GM12878 (cell line): ENCODE results near the gene NME7. TPM values are rescaled to one million over a fixed set of nuclear protein-coding genes. Genes with fewer than 3 reads are reported as not detected.
"Not testable (repeated sequence)": the region's sequence is repeated elsewhere in the genome, so short reads cannot be mapped to it uniquely, and the experiment has no call there.

ENCODE experiments used
- ATAC-seq: fragments of 200-7000 bp; cut with Tn5 transposase; 3 replicates; pipeline ENCODE4 v1.9.1; 2020; ENCODE audit warnings: mild to moderate bottlenecking, moderate library complexity
- BruUV-seq: library from RNA; stranded (reverse); fragments of 400-500 nt; replicated peaks from 2 replicates; lab custom pipeline; 2021; lab: Mats Ljungman, UMichigan
- CTCF ChIA-PET: fragments of 300-600 bp; sonication (Branson Sonifier 250); formaldehyde crosslinking; extraction: SDS; loops from one replicate; lab custom pipeline; 2021; ENCODE audit warnings: inconsistent platforms; lab: Yijun Ruan, JAX
- POLR2A ChIA-PET: fragments of 350-600 bp; formaldehyde crosslinking; extraction: SDS; loops from one replicate; lab custom pipeline; 2021; ENCODE audit warnings: inconsistent platforms; lab: Charles Lee
- RAD21 ChIA-PET: fragments of 300-600 bp; sonication (Branson Sonifier 250); formaldehyde crosslinking; loops from one replicate; lab custom pipeline; 2023; ENCODE audit warnings: antibody characterized with exemption; ENCODE audit not compliant: unreplicated experiment; lab: Charles Lee
- SMC1A ChIA-PET: fragments of 300-600 bp; sonication (Branson Sonifier 250); formaldehyde crosslinking; loops from one replicate; lab custom pipeline; 2023; ENCODE audit not compliant: unreplicated experiment, uncharacterized antibody; lab: Charles Lee
- DNase-seq: peaks from one replicate; pipeline ENCODE4 v3.0.0-alpha.2; 2011; ENCODE audit warnings: low read depth, low spot score
- FAIRE-seq: peaks from 3 replicates; lab custom pipeline; 2011; peaks lifted over from hg19 to GRCh38; lab: Jason Lieb, UNC
- H2AFZ ChIP-seq: 2 replicates; pipeline ENCODE4 v1.6.0; 2011; ENCODE audit warnings: low read depth, low read length, control low read depth; ENCODE audit not compliant: control insufficient read depth
- H3K27ac ChIP-seq: 2 replicates; pipeline ENCODE4 v1.5.1; 2011; ENCODE audit warnings: control low read depth; ENCODE audit not compliant: control insufficient read depth, insufficient read depth
- H3K27me3 ChIP-seq, 2 experiments: replicated peaks in 1 of 2; 2 replicates each; pipeline versions ENCODE4 v1.6.0 to v1.6.1; 2011; ENCODE audit warnings: low read length in 1 of 2; ENCODE audit not compliant: control insufficient read depth in 2 of 2, insufficient read depth in 2 of 2
- H3K36me3 ChIP-seq, 2 experiments: 2 replicates each; pipeline ENCODE4 v1.5.1; 2011; ENCODE audit warnings: low read length in 1 of 2; ENCODE audit not compliant: control insufficient read depth in 2 of 2, insufficient read depth in 2 of 2
- H3K4me1 ChIP-seq: 2 replicates; pipeline ENCODE4 v1.6.1; 2011; ENCODE audit warnings: mild to moderate bottlenecking, low read length, moderate library complexity, mixed read lengths; ENCODE audit not compliant: control insufficient read depth, insufficient read depth
- H3K4me2 ChIP-seq: 2 replicates; pipeline ENCODE4 v1.6.0; 2011; ENCODE audit warnings: control low read depth; ENCODE audit not compliant: control insufficient read depth, insufficient read depth
- H3K4me3 ChIP-seq: fragments of 200-600 bp; sonication (generic); 2 replicates; pipeline ENCODE4 v1.5.1; 2016
- H3K79me2 ChIP-seq: 2 replicates; pipeline ENCODE4 v1.6.0; 2011; ENCODE audit warnings: low read length; ENCODE audit not compliant: control insufficient read depth, insufficient read depth
- H3K9ac ChIP-seq: 2 replicates; pipeline ENCODE4 v1.8.0; 2011; ENCODE audit warnings: low read length, control low read depth, mixed read lengths; ENCODE audit not compliant: control insufficient read depth, insufficient read depth
- H3K9me3 ChIP-seq: replicated peaks from 3 replicates; pipeline ENCODE4 v1.5.1; 2011; ENCODE audit warnings: mild to moderate bottlenecking, low read length; ENCODE audit not compliant: control insufficient read depth, insufficient read depth
- H4K20me1 ChIP-seq: 2 replicates; pipeline ENCODE4 v1.6.0; 2011; ENCODE audit not compliant: control insufficient read depth, insufficient read depth
- CBFB ChIP-seq: IDR thresholded peaks from 2 replicates; pipeline ENCODE4 v1.6.1; 2016; ENCODE audit warnings: antibody characterized with exemption, low read depth
- DPF2 ChIP-seq: fragments of 450-650 bp; IDR thresholded peaks from 2 replicates; pipeline ENCODE4 v1.6.1; 2017; ENCODE audit warnings: mild to moderate bottlenecking
- ETV6 ChIP-seq, 2 experiments: fragments of 450-650 bp in 1 of 2; IDR thresholded peaks in 1 of 2; conservative IDR thresholded peaks in 1 of 2; 2 replicates each; pipeline ENCODE4 v1.6.1; 2014; ENCODE audit warnings: antibody characterized with exemption in 1 of 2, borderline replicate concordance in 1 of 2, low read depth in 1 of 2, mild to moderate bottlenecking in 1 of 2, moderate library complexity in 1 of 2
- FOS ChIP-seq: IDR thresholded peaks from 3 replicates; pipeline ENCODE4 v1.6.1; 2011; ENCODE audit warnings: borderline replicate concordance; ENCODE audit not compliant: insufficient read length; ENCODE audit errors: extremely low read depth
- IKZF1 ChIP-seq: fragments of 450-650 bp; conservative IDR thresholded peaks from 2 replicates; pipeline ENCODE4 v1.6.1; 2017; ENCODE audit warnings: antibody characterized with exemption, mild to moderate bottlenecking
- MAX ChIP-seq: IDR thresholded peaks from 2 replicates; pipeline ENCODE4 v1.6.1; 2012; ENCODE audit warnings: low read depth, low read length, improper control_type of control experiment
- NFYA ChIP-seq: IDR thresholded peaks from 2 replicates; pipeline ENCODE4 v1.6.1; 2011; ENCODE audit warnings: low read depth, mild to moderate bottlenecking, low read length, improper control_type of control experiment, borderline replicate concordance
- SPI1 ChIP-seq: IDR thresholded peaks from 2 replicates; pipeline ENCODE4 v1.6.1; 2011; ENCODE audit warnings: low read depth, mild to moderate bottlenecking, low read length, moderate library complexity, borderline replicate concordance; ENCODE audit not compliant: insufficient read depth
- USF2 ChIP-seq: IDR thresholded peaks from 2 replicates; pipeline ENCODE4 v1.6.1; 2011; ENCODE audit warnings: low read depth, low read length, improper control_type of control experiment, borderline replicate concordance
- ZBTB4 ChIP-seq: fragments of 450-650 bp; formaldehyde crosslinking; IDR thresholded peaks from 2 replicates; pipeline ENCODE4 v1.4.0; 2022; ENCODE audit warnings: mild to moderate bottlenecking, moderate library complexity
- ZNF24 ChIP-seq: fragments of 450-650 bp; IDR thresholded peaks from 2 replicates; pipeline ENCODE4 v1.6.1; 2017; ENCODE audit warnings: antibody characterized with exemption, mild to moderate bottlenecking
- ZSCAN29 ChIP-seq: fragments of 450-650 bp; IDR thresholded peaks from 2 replicates; pipeline ENCODE4 v1.6.1; 2017; ENCODE audit warnings: mild to moderate bottlenecking, moderate library complexity
- WGBS: methylation state at CpG from one replicate; pipeline ENCODE4 v1.1.6; 2016; ENCODE audit warnings: low lambda C conversion rate; ENCODE audit not compliant: insufficient replicate concordance, insufficient coverage; ENCODE audit errors: missing lambda C conversion rate; 5-methylcytosine and 5-hydroxymethylcytosine counted together
- in situ Hi-C: fragments of 300-500 bp; cut with MboI; formaldehyde crosslinking; loops from 9 replicates; pipeline ENCODE4 v1.14.3; 2018; ENCODE audit warnings: mixed read lengths
- intact Hi-C: fragments of 100-400 bp; cut with micrococcal nuclease; formaldehyde crosslinking; loops from one replicate; pipeline ENCODE4 v1.14.2; 2022; ENCODE audit not compliant: unreplicated experiment
- polyA plus RNA-seq, 11 experiments: library from polyadenylated mRNA; depleted of rRNA in 4 of 11; unstranded in 6 of 11; stranded (reverse) in 5 of 11; fragments of >200 nt; fragmentation: Nextera tagmentation in 4 of 11; fragmentation: Illumina TruSeq in 1 of 11; extraction: Ambion mirVana in 4 of 11; extraction: Trizol in 1 of 11; gene quantifications; 1 replicate in 1 of 11; 2 replicates in 10 of 11; pipeline versions ENCODE4 v1.2.1 to v1.2.3, GENCODE V29; 2011 to 2016; ENCODE audit warnings: inconsistent platforms in 2 of 11, missing spikeins in 2 of 11, low read depth in 1 of 11
- total RNA-seq, 4 experiments: library from RNA; depleted of rRNA in 3 of 4; stranded (reverse); fragments of >200 nt in 3 of 4; fragmentation: Illumina TruSeq in 1 of 4; extraction: Trizol in 1 of 4; gene quantifications; 2 replicates each; pipeline versions ENCODE4 v1.2.1 to v1.2.3, GENCODE V29; 2013 to 2021

NME7 gene
- total and polyA plus RNA-seq, 10 of the 15 experiments (the other 5 are each of a cell fraction or from before 2014, with no cell fraction given): 1.5 to 15.6 (median 7.2) TPM

GRCh38 chr1:169287280-169287679 is 80.3 kb downstream of the NME7 start (continued):
- TF ChIP-seq ZSCAN29 (no peak), MAX (no peak)

GRCh38 chr1:169281562-169281961 is 86.0 kb downstream of the NME7 start:
- intact Hi-C loops, SMC1A ChIA-PET, BruUV-seq, H3K27me3 ChIP-seq, FAIRE-seq, H3K79me2 ChIP-seq, H3K9me3 ChIP-seq, DNase-seq, H3K27ac ChIP-seq, H3K9ac ChIP-seq, H3K4me1 ChIP-seq, POLR2A ChIA-PET, RAD21 ChIA-PET, H2AFZ ChIP-seq, in situ Hi-C loops, ATAC-seq, H4K20me1 ChIP-seq, CTCF ChIA-PET, H3K36me3 ChIP-seq, H3K4me2 ChIP-seq, H3K4me3 ChIP-seq: not testable (repeated sequence)
- WGBS: 71% methylated on average over 4 of the region's 4 CpGs

GRCh38 chr1:169271098-169271497 is 96.5 kb downstream of the NME7 start:
- intact Hi-C loops: no loop called here
- Histone ChIP-seq H3K9me3 (no peaks in the 10 kb centered on the region), H3K79me2 (no peaks in the 10 kb centered on the region), H4K20me1 (no peaks in the 10 kb centered on the region), H3K4me2 (no peak overlapping the region), H3K4me3 (no peak overlapping the region), H3K4me1 (no peaks in the 10 kb centered on the region), H3K27me3 (no peaks in the 10 kb centered on the region), H2AFZ (no peak overlapping the region), H3K27ac (no peak overlapping the region), H3K36me3 (no peaks in the 10 kb centered on the region), H3K9ac (no peak overlapping the region)
- FAIRE-seq (peak; percentile 27), DNase-seq (no peak), ATAC-seq (peak; percentile 85)
- ChIA-PET POLR2A (no interaction called here), RAD21 (interaction anchor here (0.8 to 1.5 kb wide), 3 partner anchors 150 to 929 kb away, joined by 3 to 4 read pairs (median 3); no protein-coding TSS in a partner anchor), CTCF (interaction anchor here (0.6 to 0.9 kb wide), 2 partner anchors 37 to 43 kb away, joined by 3 to 4 read pairs; no protein-coding TSS in a partner anchor), SMC1A (no interaction called here)
- in situ Hi-C loops: no loop called here
- WGBS: 73% methylated on average over 2 of the region's 2 CpGs
- BruUV-seq: no TSS peak
- no peak for TF ChIP-seq ZNF24
- no peak for TF ChIP-seq NFYA
- no peak for TF ChIP-seq ETV6 (conservative IDR thresholded peaks at IDR 0.05 in 1 of 2, IDR thresholded peaks at IDR 0.05 in 1 of 2; ENCODE audit: borderline replicate concordance in 1 of 2, low read depth in 1 of 2)
- peak; percentile 27; the same call in 1 of the 2 replicates for TF ChIP-seq DPF2
- peak; percentile 81 for TF ChIP-seq SPI1
- no peak for TF ChIP-seq USF2
- TF ChIP-seq IKZF1: peak; percentile 54; the same call in 1 of the 2 replicates
- no peak for TF ChIP-seq CBFB
- no peak for TF ChIP-seq ZBTB4 (CRISPR knock-in tag)
- TF ChIP-seq FOS: no peak
